Retinal pigment epithelial cell (primary cell): Measurements from ENCODE around the gene VWF.
"Not testable (repeated sequence)": the region's sequence is repeated elsewhere in the genome, so short reads cannot be mapped to it uniquely, and the experiment has no call there.

ENCODE experiments used
- DNase-seq: peaks from one replicate; pipeline ENCODE4 v3.0.0-alpha.2; 2010; ENCODE audit warnings: low read depth
- H3K4me3 ChIP-seq: 2 replicates; pipeline ENCODE4 v1.5.1; 2011; ENCODE audit warnings: mild to moderate bottlenecking, low read length, control low read depth, moderate library complexity
- TF ChIP-seq, protein P1 (sequence below): conservative IDR thresholded peaks from 2 replicates; pipeline ENCODE4 v1.5.1; 2011; ENCODE audit warnings: low read depth, low read length, control low read depth, inconsistent platforms

Gene VWF

GRCh38 chr12:6157482-6157881 lies 33.0 kb upstream of the VWF start:
- TF ChIP-seq, protein P1, sequence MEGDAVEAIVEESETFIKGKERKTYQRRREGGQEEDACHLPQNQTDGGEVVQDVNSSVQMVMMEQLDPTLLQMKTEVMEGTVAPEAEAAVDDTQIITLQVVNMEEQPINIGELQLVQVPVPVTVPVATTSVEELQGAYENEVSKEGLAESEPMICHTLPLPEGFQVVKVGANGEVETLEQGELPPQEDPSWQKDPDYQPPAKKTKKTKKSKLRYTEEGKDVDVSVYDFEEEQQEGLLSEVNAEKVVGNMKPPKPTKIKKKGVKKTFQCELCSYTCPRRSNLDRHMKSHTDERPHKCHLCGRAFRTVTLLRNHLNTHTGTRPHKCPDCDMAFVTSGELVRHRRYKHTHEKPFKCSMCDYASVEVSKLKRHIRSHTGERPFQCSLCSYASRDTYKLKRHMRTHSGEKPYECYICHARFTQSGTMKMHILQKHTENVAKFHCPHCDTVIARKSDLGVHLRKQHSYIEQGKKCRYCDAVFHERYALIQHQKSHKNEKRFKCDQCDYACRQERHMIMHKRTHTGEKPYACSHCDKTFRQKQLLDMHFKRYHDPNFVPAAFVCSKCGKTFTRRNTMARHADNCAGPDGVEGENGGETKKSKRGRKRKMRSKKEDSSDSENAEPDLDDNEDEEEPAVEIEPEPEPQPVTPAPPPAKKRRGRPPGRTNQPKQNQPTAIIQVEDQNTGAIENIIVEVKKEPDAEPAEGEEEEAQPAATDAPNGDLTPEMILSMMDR: no peak
- DNase-seq: no peak
- no peak overlapping the region for H3K4me3 ChIP-seq

DNA sequence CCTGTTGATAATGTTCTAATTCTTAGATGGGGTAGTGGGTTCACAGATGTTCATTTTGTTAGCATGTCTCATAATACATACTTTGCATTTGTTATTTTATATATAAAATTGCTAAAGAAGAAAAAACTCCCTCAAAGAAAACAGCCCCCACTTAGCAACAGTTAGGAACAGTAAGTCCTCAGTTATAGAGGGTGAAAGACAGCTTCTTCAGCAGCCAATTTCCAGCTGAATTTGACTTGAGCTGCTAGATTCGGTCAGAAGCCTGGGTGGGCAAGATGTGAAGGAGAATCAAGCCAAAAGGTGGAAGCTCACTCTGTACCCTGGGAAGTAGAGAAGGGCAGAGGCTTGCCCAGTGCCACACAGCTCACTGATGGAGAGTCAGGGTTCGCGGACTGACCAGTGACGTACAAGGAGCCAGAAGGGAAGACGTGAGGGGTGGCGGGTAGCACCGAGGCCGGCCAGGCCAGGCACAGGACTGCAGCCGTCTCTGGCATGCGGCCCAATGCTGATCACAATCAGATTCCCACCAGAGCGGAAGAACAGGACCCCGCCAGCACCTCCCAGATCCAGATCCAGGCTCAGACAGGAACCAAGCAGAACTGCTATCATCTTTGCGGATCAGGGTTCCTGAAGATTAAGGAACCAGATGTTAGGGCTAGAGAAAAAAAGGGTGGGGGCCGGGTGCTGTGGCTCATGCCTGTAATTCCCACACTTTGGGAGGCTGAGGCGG lies 30.4 kb upstream of the VWF start:
- TF ChIP-seq, protein P1: no peak
- no peak for DNase-seq
- no peak overlapping the region for H3K4me3 ChIP-seq

DNA sequence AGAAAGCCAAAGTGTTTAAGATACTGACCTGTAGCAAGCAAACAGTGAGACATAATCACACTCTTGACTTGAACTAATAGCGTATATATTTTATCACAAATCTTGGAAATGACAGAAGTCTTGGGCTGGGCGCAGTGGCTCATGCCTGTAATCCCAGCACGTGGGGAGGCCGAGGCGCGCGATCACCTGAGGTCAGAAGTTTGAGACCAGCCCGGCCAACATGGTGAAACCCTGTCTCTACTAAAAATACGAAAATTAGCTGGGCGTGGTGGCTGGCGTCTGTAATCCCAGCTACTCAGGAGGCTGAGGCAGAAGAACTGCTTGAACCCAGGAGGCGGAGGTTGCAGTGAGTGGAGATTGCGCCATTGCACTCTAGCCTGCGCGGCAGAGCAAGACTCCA lies 24.3 kb upstream of the VWF start:
- not testable (repeated sequence) for DNase-seq

DNA sequence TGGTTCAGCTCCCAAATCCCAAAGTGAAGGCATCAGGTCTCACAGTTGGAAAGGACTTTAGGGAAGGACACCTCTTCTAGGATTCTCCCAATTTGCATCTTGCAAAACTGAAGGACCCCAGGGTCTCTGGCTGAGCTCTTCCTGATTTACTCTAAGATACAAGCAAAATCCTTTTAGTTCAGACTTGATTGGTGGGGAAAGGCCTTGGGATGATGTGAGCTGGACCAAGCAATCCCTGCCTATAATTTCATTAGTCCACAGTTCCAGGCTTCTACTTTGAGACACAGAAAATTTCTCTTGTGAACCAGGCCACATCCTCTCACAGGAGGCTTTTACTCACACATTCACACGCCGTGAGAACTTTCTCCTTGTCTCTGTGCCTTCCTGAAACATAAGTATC lies 23.6 kb upstream of the VWF start:
- H3K4me3 ChIP-seq: no peak overlapping the region
- DNase-seq: no peak
- TF ChIP-seq, protein P1: no peak

More for the DNA sequence above, 24.3 kb upstream of the VWF start:
- H3K4me3 ChIP-seq: not testable (repeated sequence)

GRCh38 chr12:6146951-6147350 lies 22.5 kb upstream of the VWF start:
- DNase-seq: no peak
- TF ChIP-seq, protein P1: no peak

DNA sequence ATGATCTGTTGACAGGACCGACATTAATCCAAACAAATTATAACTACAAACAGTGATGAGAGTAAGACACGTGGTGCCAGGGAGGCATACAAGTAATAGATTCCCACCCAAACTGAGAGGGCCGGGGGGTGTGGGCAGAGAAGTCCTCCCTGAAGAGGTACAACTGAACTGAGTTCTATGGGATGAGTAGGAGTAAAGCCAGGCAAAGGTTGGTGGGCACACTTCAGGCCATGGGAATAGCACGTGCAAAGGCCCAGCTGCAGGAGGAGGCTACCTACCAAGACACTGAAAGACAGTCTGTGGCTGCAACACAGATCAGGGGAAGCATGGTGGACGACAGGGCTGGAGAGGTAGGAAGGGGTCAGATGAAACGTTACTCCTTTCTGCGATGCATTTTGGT lies 22.0 kb upstream of the VWF start:
- no peak for DNase-seq
- TF ChIP-seq, protein P1: no peak
- H3K4me3 ChIP-seq: no peak overlapping the region

More at GRCh38 chr12:6146951-6147350, 22.5 kb upstream of the VWF start:
- H3K4me3 ChIP-seq: no peak overlapping the region

DNA sequence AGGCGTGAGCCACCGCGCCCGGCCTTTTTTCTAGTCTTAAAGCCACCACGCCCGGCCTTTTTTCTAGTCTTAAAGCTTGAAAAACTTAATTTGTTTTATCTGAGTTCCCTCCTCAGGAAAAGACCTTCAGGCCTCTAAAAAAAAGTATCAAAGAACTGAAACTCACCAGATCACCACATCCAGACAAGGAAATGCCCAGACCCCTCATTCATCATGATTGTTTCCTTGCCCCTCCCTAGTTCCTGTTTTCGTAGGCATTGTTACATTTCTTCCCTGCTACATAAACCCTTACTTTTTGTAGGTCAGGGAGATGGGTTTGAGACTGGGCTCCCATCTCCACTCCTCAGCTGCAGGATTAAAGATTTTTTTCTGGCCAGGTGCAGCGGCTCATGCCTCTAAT lies 21.1 kb upstream of the VWF start:
- no peak for DNase-seq
- no peak overlapping the region for H3K4me3 ChIP-seq
- TF ChIP-seq, protein P1: no peak
